ENCODE measurements around the gene CFAP210.

CFAP210 gene, protein sequence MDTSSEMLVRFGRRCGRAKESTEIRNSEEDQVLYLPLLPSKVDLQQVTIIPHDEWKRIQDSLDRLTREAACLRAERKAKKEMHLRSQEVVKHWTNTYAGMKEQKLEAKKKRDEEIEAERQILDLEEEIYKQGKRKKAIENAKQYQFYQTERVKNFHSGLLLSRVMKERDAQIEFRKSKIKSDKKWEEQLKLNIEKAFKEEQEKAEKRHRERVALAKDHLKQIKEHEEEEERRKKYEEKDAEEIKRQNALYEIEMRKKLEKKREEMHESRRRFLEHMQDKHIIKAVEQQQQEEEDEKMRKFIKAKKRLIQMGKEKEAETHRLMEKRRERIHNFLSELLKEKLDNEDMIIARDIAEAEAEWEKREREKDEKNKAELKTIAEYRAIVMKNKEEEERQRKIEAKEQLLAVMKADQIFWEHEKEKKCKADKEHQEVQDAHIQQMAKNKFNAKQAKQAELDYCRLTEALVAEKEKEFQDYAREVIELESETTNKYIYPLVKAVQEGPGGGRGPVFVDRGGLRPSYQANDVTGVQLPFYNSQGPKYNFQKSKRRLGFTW

DNA sequence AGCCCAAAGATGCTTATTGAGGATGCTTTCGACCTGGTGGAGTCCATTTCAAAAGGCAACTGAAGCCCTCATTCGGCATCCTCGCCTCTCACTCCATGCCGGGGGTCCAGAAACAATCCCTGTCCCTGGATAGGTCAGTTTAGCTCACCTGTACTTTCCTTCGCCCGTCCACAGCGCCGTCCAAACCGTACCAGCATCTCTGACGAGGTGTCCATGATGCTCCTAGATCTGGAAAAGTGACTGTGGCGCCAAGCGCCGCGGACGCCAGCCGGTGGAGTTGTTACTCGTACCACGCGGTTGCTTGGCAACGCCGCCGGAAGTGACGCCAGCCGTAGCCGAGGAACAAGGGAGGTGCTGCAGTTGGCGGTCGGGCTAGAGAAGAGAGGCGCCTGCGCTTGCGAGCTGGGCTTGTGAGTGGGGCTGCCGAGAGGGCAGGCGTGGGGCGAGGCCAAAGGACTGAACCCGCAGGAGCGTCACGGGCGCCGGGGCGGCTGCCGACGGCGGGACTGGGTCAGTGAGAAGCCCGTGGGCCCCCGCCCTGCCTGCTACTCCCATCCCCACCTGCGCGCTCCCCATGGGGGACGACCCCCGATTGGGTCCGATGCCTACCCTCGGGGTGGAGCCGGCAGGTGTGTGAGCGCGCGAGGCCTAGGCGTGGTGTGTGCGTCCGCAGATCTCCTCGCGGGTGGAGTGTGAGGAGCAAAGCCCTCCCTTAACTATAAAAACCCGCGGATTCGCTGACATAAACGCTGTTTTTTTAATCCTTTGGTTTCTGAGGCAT, at the start of gene CFAP210, which contains the start of gene PHOSPHO2:
Gene CFAP210, minus strand, starts transcription at position 293 of the 781 bp plus-strand sequence. Its CDS starts 78 bp downstream, at position 215.
Gene PHOSPHO2, plus strand, starts transcription at position 357 of the 781 bp plus-strand sequence. CDS start 6,503 bp downstream, outside the sequence.
- peak; percentile 88 for DNase-seq (ENCODE audit: extremely low read depth, low read depth)
- peak within 1 kb of the TSS; percentile 82 for H3K4me3 ChIP-seq (replicated peaks; ENCODE audit: low read depth, low read length)
- TF ChIP-seq, protein P1, sequence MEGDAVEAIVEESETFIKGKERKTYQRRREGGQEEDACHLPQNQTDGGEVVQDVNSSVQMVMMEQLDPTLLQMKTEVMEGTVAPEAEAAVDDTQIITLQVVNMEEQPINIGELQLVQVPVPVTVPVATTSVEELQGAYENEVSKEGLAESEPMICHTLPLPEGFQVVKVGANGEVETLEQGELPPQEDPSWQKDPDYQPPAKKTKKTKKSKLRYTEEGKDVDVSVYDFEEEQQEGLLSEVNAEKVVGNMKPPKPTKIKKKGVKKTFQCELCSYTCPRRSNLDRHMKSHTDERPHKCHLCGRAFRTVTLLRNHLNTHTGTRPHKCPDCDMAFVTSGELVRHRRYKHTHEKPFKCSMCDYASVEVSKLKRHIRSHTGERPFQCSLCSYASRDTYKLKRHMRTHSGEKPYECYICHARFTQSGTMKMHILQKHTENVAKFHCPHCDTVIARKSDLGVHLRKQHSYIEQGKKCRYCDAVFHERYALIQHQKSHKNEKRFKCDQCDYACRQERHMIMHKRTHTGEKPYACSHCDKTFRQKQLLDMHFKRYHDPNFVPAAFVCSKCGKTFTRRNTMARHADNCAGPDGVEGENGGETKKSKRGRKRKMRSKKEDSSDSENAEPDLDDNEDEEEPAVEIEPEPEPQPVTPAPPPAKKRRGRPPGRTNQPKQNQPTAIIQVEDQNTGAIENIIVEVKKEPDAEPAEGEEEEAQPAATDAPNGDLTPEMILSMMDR (IDR thresholded peaks at IDR 0.05; ENCODE audit: low read depth, low read length, missing control alignments) = no peak

DNA sequence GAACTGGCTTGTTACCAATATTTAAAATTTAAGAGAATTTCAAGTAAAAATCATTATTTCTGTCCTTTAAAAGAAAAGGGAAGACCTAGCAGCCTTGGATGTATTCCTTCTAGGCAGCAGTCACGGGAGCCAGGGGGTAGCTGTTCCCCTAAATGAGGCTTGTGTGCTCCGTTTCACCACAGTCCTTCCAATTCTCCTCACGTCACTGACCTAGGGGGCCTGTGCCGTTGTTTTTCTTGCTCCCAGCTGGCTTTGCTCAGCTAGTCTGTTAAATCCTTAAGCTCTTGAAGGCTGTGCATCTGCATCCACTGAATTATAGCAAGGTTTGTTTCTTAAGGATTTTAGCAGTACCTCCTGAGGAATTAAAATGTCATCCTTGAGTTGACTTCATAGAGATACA, 49.3 kb upstream of the CFAP210 start:
- TF ChIP-seq, protein P1 (IDR thresholded peaks at IDR 0.05; ENCODE audit: low read depth, low read length, missing control alignments) = no peak
- no peak for DNase-seq (ENCODE audit: extremely low read depth, low read depth)
- H3K4me3 ChIP-seq (replicated peaks; ENCODE audit: low read depth, low read length) = no peak overlapping the region

DNA sequence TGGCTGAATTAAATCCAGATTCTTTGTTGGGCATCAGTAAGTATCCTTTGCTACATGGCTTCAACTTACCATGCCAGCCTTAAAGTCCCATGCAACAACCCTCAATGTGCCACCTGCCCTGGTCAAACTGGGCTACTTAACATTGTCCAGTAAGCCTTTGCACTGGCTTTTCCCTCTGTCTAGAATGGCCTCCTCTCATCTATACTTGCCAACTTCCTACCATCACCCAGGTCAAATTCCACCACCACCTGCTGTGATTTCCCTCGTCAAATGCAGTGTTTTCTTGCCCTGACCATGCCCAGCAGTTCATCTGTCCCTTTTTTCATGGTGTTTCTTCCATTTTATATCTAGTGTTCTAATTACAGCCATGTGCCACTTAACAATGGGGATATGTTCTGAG, 45.1 kb upstream of the CFAP210 start:
- TF ChIP-seq, protein P1 (IDR thresholded peaks at IDR 0.05; ENCODE audit: low read depth, low read length, missing control alignments) = no peak
- no peak for DNase-seq (ENCODE audit: extremely low read depth, low read depth)
- H3K4me3 ChIP-seq (replicated peaks; ENCODE audit: low read depth, low read length) = no peak overlapping the region

DNA sequence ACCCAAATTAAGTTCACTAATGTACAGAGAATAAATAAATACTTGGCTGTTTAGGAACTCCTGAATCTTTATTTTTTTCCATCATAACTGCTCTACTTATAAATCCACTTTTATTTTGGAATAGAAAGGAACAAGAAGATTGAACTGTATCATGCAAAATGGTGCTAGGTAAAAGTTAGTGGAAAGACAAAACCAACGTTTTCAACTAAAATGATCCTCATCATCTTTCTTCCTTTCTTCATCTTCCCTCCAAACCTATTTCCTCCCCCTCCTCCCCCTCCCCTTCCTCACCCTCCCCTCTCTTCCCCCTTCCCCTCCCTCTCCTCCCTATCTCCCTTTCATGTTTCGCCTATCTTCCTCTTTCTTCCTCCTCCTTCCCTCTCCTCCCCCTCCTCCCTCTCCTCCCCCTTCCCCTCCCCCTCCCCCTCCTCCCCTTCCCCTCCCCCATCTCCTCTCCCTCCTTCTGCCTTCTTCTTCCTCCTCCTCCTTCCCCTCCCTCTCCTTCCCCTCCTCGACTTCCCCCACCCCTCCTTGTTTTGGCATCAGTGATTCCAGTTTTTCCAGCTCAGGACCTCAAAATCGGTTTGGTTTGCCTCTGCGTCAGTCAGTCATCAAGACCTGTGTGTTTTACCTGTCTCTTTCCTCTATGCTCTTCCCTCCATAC, 44.5 kb upstream of the CFAP210 start:
- H3K4me3 ChIP-seq (replicated peaks; ENCODE audit: low read depth, low read length) = no peak overlapping the region
- TF ChIP-seq, protein P1 (IDR thresholded peaks at IDR 0.05; ENCODE audit: low read depth, low read length, missing control alignments) = no peak
- DNase-seq (ENCODE audit: extremely low read depth, low read depth) = no peak

DNA sequence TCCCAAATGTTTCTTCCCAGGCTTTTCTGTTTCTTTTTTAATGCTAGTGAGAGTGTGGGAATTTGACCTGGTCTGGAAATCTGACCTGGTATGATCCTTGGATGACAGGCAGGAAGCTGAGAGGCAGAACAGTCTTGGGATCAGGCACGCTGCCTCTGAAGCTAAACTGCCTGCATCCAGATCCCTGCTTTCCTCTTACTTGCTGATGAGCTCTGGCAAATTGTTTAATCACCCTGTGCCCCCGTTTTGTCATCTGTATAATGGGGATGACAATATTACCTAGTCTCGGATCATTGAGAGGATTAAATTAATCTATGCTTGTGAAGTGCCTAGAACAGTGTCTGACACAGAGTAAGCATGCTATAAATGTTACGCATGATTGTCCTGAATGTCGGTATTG, 42.7 kb upstream of the CFAP210 start:
- H3K4me3 ChIP-seq (replicated peaks; ENCODE audit: low read depth, low read length) = no peak overlapping the region
- TF ChIP-seq, protein P1 (IDR thresholded peaks at IDR 0.05; ENCODE audit: low read depth, low read length, missing control alignments) = no peak

DNA sequence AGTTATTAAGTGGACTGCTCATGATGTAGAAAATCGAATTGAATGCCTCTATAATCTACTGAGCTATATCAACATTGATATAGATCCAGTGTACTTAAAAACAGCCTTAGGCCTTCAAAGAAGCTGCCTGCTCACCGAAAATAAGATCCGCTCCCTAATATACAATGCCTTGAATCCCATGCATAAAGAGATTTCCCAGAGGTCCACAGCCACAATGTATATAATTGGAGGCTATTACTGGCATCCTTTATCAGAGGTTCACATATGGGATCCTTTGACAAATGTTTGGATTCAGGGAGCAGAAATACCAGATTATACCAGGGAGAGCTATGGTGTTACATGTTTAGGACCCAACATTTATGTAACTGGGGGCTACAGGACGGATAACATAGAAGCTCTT, 41.4 kb upstream of the CFAP210 start:
- no peak for DNase-seq (ENCODE audit: extremely low read depth, low read depth)
- peak overlapping the region; percentile 59; the same call in 1 of the 2 replicates for H3K4me3 ChIP-seq (replicated peaks; ENCODE audit: low read depth, low read length)
- TF ChIP-seq, protein P1 (IDR thresholded peaks at IDR 0.05; ENCODE audit: low read depth, low read length, missing control alignments) = no peak

More for the DNA sequence above, 42.7 kb upstream of the CFAP210 start:
- DNase-seq (ENCODE audit: extremely low read depth, low read depth) = no peak

Data from HFF-Myc (cell line).